Effector CD8-positive, alpha-beta T cell (primary cell): Measurements from ENCODE around the gene STPG3.
A peak's percentile ranks its signal among the peaks of the same experiment; 100 is the strongest.

Experiments
- DNase-seq: peaks from one replicate; lab custom pipeline; 2025; lab: John Stamatoyannopoulos, UW

The STPG3 gene

GRCh38 chr9:137222190-137223077, 28.7 kb upstream of the STPG3 start, which contains the start of gene RNF208:
Gene RNF208 (minus strand): TSS chr9:137222240. CDS start chr9:137221212, 1,028 bp downstream.
- DNase-seq, result no peak

GRCh38 chr9:137223078-137223970, 27.8 kb upstream of the STPG3 start:
- DNase-seq, result peak; percentile 99

GRCh38 chr9:137224830-137225694, 26.0 kb upstream of the STPG3 start, which contains the start of gene CYSRT1:
Gene CYSRT1 (plus strand): TSS chr9:137225174. CDS start chr9:137225622, 448 bp downstream.
- no peak for DNase-seq

- no peak for DNase-seq
These were observed 25.3 kb upstream of the STPG3 start for GRCh38 chr9:137225699-137226331.

- DNase-seq, result no peak
These were observed 24.6 kb upstream of the STPG3 start for GRCh38 chr9:137226338-137227053.

- peak; percentile 74 for DNase-seq
These were observed 23.8 kb upstream of the STPG3 start, which contains the start of gene RNF224 for GRCh38 chr9:137227054-137227852. Gene RNF224 (plus strand): TSS chr9:137227502. CDS start chr9:137228336, 834 bp downstream.

- DNase-seq, result no peak
These were observed 23.1 kb upstream of the STPG3 start for GRCh38 chr9:137227853-137228505.

GRCh38 chr9:137228506-137228967, 22.5 kb upstream of the STPG3 start:
- DNase-seq, result no peak

GRCh38 chr9:137228968-137229896, 21.9 kb upstream of the STPG3 start:
- DNase-seq, result no peak

- DNase-seq, result no peak
These were observed 21.0 kb upstream of the STPG3 start for GRCh38 chr9:137229903-137230704.

GRCh38 chr9:137230705-137231371, 20.2 kb upstream of the STPG3 start, which contains the start of gene SLC34A3:
Gene SLC34A3 (plus strand): TSS chr9:137230901. CDS start chr9:137231703, 802 bp downstream.
- DNase-seq, result no peak

- DNase-seq, result no peak
These were observed 19.6 kb upstream of the STPG3 start for GRCh38 chr9:137231372-137232039.

- DNase-seq, result no peak
These were observed 19.0 kb upstream of the STPG3 start for GRCh38 chr9:137232101-137232500.

- no peak for DNase-seq
These were observed 18.6 kb upstream of the STPG3 start for GRCh38 chr9:137232510-137232909.
